A172 (cell line): ENCODE measurements around the gene RPL13A. TPM values are rescaled to one million over a fixed set of nuclear protein-coding genes. Genes with fewer than 3 reads are reported as not detected.

Experiments
- total RNA-seq: library from RNA; depleted of rRNA; stranded (reverse); fragments of >200 nt; shearing (Covaris generic); gene quantifications from 2 replicates; pipeline ENCODE4 v1.2.3, GENCODE V29; 2014; rRNA removed

RPL13A gene
- total RNA-seq, 1 experiment from 2014 or later: 1,525 TPM

Other genes with a start within 250 kb of the RPL13A start
- not detected in 2 replicates for gene SLC6A16, start 162.4 kb upstream of the RPL13A start, total RNA-seq
- gene CD37, start 152.2 kb upstream of the RPL13A start, total RNA-seq: not detected in 2 replicates
- gene TEAD2, start 125.2 kb upstream of the RPL13A start, total RNA-seq: 30.3 and 37.1 TPM in 2 replicates
- gene DKKL1, start 123.7 kb upstream of the RPL13A start, total RNA-seq: 0.21 TPM in 1 of 2 replicates, not detected in the other
- not detected in 2 replicates for gene KASH5, start 99.4 kb upstream of the RPL13A start, total RNA-seq
- not detected in 2 replicates for gene PTH2, start 64.2 kb upstream of the RPL13A start, total RNA-seq
- not detected in 2 replicates for gene GFY, start 62.2 kb upstream of the RPL13A start, total RNA-seq
- gene SLC17A7, start 46.1 kb upstream of the RPL13A start, total RNA-seq: 0.12 TPM in 1 of 2 replicates, not detected in the other
- 103 and 119 TPM in 2 replicates for gene PIH1D1, start 35.8 kb upstream of the RPL13A start, total RNA-seq
- gene ALDH16A1, start 34.4 kb upstream of the RPL13A start, total RNA-seq: 41.6 and 47.0 TPM in 2 replicates
- gene FLT3LG, start 13.4 kb upstream of the RPL13A start, total RNA-seq: 4.7 and 6.2 TPM in 2 replicates
- gene RPS11, start 8.8 kb downstream of the RPL13A start, total RNA-seq: 2,104 and 3,140 TPM in 2 replicates
- 0.17 and 0.77 TPM in 2 replicates for gene FCGRT, start 25.1 kb downstream of the RPL13A start, total RNA-seq
- gene RCN3, start 40.4 kb downstream of the RPL13A start, total RNA-seq: 0.46 TPM in 1 of 2 replicates, not detected in the other
- gene NOSIP, start 92.9 kb downstream of the RPL13A start, total RNA-seq: 131 and 142 TPM in 2 replicates
- 0.43 and 0.79 TPM in 2 replicates for gene PRRG2, start 93.7 kb downstream of the RPL13A start, total RNA-seq
- 2.3 and 4.7 TPM in 2 replicates for gene PRR12, start 103.6 kb downstream of the RPL13A start, total RNA-seq
- gene RRAS, start 152.5 kb downstream of the RPL13A start, total RNA-seq: 32.0 and 34.5 TPM in 2 replicates
- gene SCAF1, start 154.6 kb downstream of the RPL13A start, total RNA-seq: 28.8 and 31.9 TPM in 2 replicates
- 72.2 and 75.6 TPM in 2 replicates for gene IRF3, start 178.2 kb downstream of the RPL13A start, total RNA-seq
- gene BCL2L12, start 178.3 kb downstream of the RPL13A start, total RNA-seq: 21.8 and 24.5 TPM in 2 replicates
- gene PRMT1, start 189.7 kb downstream of the RPL13A start, total RNA-seq: 485 and 504 TPM in 2 replicates
- gene ADM5, start 202.0 kb downstream of the RPL13A start, total RNA-seq: 2.7 and 3.2 TPM in 2 replicates
- 0.53 and 6.1 TPM in 2 replicates for gene CPT1C, start 203.5 kb downstream of the RPL13A start, total RNA-seq